ENCODE measurements around the gene ZEB2. TPM values are rescaled to one million over a fixed set of nuclear protein-coding genes. Genes with fewer than 3 reads are reported as not detected.

Gene ZEB2
- total and polyA plus RNA-seq, 8 donors = 10.7 to 161 (median 43.1) TPM

DNA sequence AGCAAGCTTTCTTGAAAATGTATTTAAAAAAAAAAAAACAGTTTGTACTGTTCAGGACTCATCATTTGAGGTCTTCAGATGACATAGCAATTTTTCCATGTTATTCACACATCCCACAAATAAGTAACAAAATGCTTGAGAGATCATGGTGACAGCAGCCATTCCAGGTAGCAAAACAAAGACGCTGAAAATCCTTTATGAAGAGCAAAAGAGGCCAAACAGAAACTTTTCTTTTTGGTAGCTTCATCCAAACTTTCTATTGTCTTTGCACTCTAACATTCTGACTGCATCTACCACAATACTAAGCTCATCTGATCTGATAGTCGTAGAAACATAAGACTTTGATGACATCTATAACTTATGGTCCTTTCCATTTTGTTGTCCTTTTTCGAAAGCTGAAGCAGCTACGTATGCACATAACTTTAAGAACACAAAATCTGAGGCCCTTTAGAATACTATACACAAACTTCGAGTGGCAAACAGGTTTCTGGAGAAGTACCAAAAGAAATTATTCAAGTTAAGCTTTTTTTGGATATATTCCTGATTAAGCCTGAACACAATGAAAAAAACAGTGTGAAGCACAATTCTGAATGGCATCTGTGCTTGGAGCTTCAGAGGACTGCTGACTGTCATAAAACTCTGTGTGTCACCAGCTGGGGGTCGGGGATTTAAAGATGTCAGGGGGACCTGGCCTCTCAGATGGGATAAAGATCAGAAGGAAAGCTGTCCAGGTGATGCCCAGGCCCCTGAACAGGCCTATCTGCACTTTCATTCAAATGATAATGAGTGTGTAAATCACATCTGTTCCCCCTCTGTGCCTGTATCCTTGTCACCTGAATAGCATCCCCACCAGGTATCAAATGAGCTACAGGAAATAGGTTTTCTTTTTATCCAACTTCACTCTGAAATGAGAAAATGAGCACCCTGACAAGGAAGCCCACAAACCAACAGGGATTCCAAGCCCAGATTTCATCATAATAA lies 75.8 kb downstream of the ZEB2 start:
- Histone ChIP-seq H3K9me3 (no peaks in the 10 kb centered on the region), H3K4me3 (no peak overlapping the region), H3K4me1 (peaks cover 0 to 34% (median 5%) of the 10 kb centered on the region in 4 donors), H3K36me3 (no peaks in the 10 kb centered on the region), H3K27ac (peak overlapping the region in 3 of 5 donors; percentile 20 to 48 (median 46)), H3K27me3 (no peaks in the 10 kb centered on the region)
- no peak for TF ChIP-seq POLR2AphosphoS5 (IDR thresholded peaks at IDR 0.05)
- TF ChIP-seq, protein P1, sequence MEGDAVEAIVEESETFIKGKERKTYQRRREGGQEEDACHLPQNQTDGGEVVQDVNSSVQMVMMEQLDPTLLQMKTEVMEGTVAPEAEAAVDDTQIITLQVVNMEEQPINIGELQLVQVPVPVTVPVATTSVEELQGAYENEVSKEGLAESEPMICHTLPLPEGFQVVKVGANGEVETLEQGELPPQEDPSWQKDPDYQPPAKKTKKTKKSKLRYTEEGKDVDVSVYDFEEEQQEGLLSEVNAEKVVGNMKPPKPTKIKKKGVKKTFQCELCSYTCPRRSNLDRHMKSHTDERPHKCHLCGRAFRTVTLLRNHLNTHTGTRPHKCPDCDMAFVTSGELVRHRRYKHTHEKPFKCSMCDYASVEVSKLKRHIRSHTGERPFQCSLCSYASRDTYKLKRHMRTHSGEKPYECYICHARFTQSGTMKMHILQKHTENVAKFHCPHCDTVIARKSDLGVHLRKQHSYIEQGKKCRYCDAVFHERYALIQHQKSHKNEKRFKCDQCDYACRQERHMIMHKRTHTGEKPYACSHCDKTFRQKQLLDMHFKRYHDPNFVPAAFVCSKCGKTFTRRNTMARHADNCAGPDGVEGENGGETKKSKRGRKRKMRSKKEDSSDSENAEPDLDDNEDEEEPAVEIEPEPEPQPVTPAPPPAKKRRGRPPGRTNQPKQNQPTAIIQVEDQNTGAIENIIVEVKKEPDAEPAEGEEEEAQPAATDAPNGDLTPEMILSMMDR (IDR thresholded peaks at IDR 0.05) = no peak
- no peak for TF ChIP-seq EP300 (IDR thresholded peaks at IDR 0.05)
- TF ChIP-seq POLR2A (IDR thresholded peaks at IDR 0.05) = no peak
- no peak for DNase-seq
- intact Hi-C loops (cut with DNase I; ENCODE audit: low total_unique reads) = no loop called here
- WGBS, 5 donors = 63 to 72% (median 65%) methylated on average over 6 of the region's 6 CpGs

DNA sequence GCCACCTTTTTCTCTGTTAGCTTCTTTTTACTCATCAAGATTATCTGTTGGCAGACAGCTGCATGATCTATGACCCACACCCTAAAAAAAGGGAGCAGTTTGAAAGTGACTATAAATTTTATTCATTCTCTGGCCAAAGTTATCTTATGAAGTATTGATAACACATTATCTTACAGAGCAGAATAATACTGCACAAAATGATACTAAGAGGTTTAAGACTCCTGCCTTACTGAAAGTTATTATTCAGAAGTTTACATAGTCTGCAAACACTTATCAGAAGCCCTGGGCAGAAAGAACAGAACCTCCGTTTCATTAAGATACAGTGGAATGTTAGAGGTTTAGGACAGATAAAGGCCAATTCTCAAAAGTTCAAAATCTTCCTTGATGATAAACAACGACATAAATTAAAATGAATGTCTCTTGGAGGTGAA lies 78.2 kb downstream of the ZEB2 start:
- H3K27me3 ChIP-seq = no peaks in the 10 kb centered on the region
- TF ChIP-seq, protein P1 (IDR thresholded peaks at IDR 0.05) = no peak
- TF ChIP-seq EP300 (IDR thresholded peaks at IDR 0.05) (no peak), POLR2AphosphoS5 (IDR thresholded peaks at IDR 0.05) (no peak), POLR2A (IDR thresholded peaks at IDR 0.05) (no peak)
- H3K4me1 ChIP-seq = peaks cover 0 to 44% (median 5%) of the 10 kb centered on the region in 4 donors
- 18 to 30% (median 25%) methylated on average over 2 of the region's 2 CpGs for WGBS, 5 donors
- DNase-seq = no peak
- no peak overlapping the region for H3K4me3 ChIP-seq
- no peaks in the 10 kb centered on the region for H3K9me3 ChIP-seq
- no peaks in the 10 kb centered on the region for H3K36me3 ChIP-seq
- H3K27ac ChIP-seq = peak overlapping the region in 2 of 5 donors; percentile 2 to 64
- intact Hi-C loops (cut with DNase I; ENCODE audit: low total_unique reads) = no loop called here

- Histone ChIP-seq H3K9me3 (no peaks in the 10 kb centered on the region), H3K4me3 (no peak overlapping the region), H3K27me3 (no peaks in the 10 kb centered on the region), H3K27ac (no peak overlapping the region), H3K4me1 (peaks cover 0 to 44% (median 5%) of the 10 kb centered on the region in 4 donors), H3K36me3 (no peaks in the 10 kb centered on the region)
- TF ChIP-seq EP300 (IDR thresholded peaks at IDR 0.05) (no peak), POLR2A (IDR thresholded peaks at IDR 0.05) (no peak), POLR2AphosphoS5 (IDR thresholded peaks at IDR 0.05) (no peak)
- TF ChIP-seq, protein P1 (IDR thresholded peaks at IDR 0.05) = no peak
- DNase-seq = no peak
- 76 to 91% (median 84%) methylated on average over 1 of the region's 1 CpG for WGBS, 5 donors
- intact Hi-C loops (cut with DNase I; ENCODE audit: low total_unique reads) = no loop called here
Measured at GRCh38 chr2:144439993-144440392, 79.9 kb downstream of the ZEB2 start.

DNA sequence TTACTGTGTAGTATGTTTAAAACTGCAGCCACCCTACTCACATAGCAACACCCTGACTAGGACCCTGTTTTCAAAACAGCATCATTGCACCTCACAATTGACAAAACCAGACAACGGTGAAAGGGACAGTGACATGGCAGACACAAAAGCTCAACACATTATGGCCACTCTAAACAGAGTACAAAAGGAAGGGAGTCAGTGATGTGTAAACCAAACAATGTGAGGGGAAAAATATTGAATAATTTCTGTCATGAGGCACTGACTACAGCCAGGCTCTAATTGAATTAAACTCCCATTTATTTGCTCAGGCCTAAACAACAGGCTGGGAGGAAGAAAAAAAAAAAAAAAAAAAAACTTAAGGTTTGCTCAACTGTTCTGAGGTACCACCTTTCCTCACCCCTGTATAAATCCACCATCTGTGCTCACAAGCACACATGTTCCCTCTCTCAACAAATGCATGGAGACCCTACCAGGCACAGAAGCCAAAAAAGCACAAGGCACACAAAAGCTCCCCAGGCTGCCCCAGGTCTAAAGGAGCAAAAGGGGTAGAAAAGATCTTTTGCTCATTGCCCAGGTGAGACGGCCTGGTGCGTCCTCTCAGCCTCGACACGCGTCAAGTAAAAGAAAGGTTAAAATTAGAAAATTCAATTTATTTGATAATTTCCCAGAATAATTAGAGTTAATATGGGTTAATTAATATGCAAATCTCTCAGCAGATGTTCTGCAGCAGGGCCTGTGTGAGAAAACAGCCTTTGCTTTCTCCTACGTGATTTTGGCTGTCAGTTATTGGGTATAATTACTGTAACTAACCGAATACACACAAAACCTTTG lies 80.9 kb downstream of the ZEB2 start:
- TF ChIP-seq EP300 (IDR thresholded peaks at IDR 0.05) (no peak), POLR2A (IDR thresholded peaks at IDR 0.05) (no peak), POLR2AphosphoS5 (IDR thresholded peaks at IDR 0.05) (no peak)
- TF ChIP-seq, protein P1 (IDR thresholded peaks at IDR 0.05) = no peak
- DNase-seq = no peak
- Histone ChIP-seq H3K27me3 (no peaks in the 10 kb centered on the region), H3K4me3 (no peak overlapping the region), H3K4me1 (peaks cover 0 to 38% (median 2%) of the 10 kb centered on the region in 4 donors), H3K27ac (peak overlapping the region in 2 of 5 donors; percentile 24 to 27), H3K36me3 (no peaks in the 10 kb centered on the region), H3K9me3 (no peaks in the 10 kb centered on the region)
- 84 to 90% (median 87%) methylated on average over 8 of the region's 8 CpGs for WGBS, 5 donors
- intact Hi-C loops (cut with DNase I; ENCODE audit: low total_unique reads) = no loop called here

Data from stomach (tissue), 9 donors.